SKM-1 (cell line): Measurements from ENCODE around the gene LRRN3.

Source experiments
- DNase-seq: peaks from one replicate; lab custom pipeline; 2025; ENCODE audit not compliant: unreplicated experiment; lab: John Stamatoyannopoulos, UW

The LRRN3 gene

DNA sequence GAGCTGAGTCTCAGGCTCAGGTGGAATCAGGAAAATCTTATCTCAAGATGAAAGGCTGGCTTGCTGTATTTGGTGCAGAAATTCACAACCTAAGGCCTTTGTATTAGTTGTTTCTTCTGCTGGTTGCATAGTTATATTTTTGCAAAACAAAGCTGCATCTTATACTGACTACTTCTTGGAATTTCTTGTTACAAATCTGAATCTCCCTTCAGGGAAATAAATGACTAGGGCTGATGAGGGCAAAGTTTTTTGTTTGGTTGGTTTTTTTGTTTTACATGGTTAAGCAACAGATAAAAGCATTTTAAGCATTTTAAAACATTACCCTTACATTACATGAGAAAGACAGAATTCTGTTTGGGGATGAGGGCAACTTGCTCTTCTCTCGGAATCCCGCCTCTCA is 13.9 kb upstream of the LRRN3 start:
- no peak for DNase-seq

GRCh38 chr7:111080495-111081105 is 10.3 kb upstream of the LRRN3 start:
- DNase-seq = no peak

DNA sequence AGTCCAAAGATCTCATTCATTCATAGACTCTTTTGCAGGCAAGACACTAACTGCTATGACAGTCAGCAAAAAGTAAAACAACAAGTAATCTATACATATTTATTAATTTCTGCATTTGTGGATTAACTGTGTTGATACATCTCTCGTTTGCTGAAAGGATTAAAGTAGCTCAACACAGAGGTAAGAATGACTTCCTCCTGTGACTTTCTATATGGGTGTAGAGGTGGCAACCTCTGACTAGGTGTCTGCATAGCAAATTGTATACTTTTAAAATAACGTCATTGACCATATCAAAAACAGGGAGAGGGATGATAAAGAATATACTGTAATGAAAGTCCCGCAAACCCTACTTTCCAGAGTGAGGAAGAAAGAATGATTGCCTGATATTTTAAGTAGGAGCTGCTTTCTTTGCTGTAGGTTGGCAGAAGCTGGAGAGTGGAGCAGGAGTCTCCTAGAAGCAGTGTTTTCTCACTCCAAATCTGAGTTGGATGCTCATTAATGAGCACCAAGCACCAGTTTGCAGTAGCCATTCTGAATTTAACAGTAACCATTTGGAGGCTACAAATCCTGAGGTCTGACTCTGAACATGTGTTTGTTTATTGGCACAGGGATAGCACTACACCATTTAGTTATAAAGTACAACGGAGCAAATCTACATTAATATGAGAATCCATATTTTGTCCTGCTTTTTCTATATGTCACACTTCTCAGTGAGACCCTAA is 9.2 kb upstream of the LRRN3 start:
- DNase-seq = no peak

DNA sequence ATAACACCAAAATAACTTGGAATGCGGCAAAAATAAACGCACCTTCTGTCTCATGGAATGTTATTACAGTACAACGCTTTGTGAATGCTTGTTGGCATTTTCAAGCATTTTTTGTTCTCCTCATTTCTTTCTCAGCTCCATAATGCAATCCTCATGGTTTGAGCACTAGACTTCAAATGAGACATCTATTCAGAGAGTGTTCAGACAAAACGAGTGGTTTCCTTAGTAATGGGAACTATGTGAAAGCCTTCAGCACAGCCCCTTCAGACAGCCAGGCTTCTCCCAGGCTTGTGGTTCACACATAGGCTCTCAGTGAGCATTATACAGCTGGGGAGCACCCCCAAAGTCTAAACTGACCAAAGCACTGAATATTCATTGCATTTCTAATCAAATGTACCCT is 8.6 kb upstream of the LRRN3 start:
- no peak for DNase-seq

- peak; percentile 76 for DNase-seq
These were observed 7.5 kb upstream of the LRRN3 start for GRCh38 chr7:111083413-111083812.

DNA sequence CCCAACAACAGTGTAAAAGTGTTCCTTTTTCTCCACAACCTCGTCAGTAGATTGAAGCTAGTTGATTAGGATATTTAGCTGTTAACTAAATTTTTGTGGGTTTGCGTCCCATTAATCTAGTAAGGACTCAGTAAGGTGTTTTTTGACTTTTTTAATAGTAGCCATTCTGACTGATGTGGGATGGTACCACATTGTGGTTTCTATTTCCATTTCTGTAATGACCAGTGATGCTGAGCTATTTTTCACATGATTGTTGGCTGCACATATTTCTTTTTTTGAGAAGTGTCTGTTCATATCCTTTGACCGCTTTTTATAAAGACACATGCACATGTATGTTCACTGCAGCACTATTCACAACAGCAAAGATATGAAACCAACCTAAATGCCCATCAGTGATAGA is 5.6 kb upstream of the LRRN3 start:
- DNase-seq = no peak

GRCh38 chr7:111086532-111086931 is 4.4 kb upstream of the LRRN3 start:
- no peak for DNase-seq

DNA sequence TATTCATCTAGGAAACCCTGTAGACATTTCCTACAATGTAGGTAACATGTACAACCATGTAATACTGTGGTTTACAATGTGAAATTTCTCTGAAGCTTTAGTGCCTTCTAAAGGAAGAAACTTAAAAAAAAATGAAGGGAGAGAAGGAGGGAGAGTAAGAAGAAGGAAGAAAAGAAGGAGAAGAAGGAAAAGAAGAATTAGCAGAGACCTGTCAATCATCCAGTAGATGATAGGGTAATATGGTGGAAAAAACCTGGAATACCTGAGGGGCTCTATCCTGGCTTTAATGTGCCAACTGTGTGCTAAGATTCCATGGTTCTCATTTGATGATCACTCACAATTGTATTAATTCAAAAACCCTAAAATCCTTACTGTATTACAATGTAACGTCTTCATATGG is 2.6 kb upstream of the LRRN3 start:
- DNase-seq = no peak

DNA sequence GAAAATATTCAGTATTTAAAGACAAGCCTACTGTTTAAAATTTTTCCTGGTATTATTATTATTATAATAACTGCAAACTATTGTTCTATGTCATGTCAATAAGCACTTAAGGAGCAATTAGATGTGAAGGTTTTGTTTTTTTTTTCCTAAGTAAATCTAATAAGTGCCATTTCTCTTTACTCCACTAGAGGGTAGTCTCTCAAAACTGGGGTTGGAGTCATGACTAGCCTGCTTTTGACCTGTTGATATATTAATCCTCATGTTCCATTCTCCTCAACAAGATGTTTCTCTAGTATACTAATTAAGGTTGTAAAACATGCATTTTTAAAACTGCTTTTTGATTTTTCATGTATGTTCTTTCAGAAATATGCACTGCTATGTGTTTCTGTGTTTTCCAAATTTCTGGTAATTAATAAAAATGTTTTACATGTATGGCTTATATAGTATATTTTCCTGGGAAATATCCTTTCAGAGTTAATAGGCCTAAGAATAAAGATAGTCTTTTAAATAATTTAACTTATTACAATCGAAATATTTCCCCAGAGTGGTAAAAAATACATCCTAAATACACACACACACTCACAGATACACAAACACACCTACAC is 1.0 kb upstream of the LRRN3 start:
- DNase-seq = peak; percentile 53

DNA sequence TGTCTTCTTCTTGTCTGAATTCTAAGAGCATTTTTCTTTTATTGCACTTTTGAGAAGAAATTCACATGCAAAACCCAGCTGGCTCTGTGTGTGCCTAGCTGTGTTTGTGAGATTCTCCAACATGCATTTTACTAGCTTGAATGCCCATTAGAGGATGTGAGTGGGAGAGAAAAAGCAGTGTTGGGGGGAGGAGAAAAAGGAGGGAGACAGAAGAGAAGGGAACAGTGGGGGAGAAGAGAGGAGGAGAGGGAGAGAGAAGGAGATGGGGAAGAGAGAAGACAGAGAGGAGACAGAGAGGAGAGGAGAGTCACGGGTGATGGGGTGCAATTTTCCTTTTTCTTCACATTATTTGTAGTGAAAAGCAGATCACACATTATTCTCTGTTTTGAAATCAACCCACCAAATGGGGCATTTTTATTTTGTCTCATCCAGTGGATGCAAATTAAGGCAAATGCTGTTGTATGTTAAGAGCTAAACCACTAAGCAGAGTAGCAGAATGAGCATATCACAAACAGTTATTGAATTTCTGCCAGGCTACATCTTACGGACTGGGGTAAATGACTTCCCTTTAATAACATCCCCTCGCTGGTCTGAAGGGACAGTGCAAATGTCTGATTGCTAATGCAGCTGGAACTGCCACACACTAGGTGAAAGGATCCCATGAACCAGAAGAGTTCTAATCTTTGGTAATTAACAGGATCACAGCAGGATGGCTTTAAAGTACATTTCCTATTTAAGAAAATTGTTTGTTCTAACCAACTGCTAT is 849 bp downstream of the LRRN3 start:
- DNase-seq = no peak

DNA sequence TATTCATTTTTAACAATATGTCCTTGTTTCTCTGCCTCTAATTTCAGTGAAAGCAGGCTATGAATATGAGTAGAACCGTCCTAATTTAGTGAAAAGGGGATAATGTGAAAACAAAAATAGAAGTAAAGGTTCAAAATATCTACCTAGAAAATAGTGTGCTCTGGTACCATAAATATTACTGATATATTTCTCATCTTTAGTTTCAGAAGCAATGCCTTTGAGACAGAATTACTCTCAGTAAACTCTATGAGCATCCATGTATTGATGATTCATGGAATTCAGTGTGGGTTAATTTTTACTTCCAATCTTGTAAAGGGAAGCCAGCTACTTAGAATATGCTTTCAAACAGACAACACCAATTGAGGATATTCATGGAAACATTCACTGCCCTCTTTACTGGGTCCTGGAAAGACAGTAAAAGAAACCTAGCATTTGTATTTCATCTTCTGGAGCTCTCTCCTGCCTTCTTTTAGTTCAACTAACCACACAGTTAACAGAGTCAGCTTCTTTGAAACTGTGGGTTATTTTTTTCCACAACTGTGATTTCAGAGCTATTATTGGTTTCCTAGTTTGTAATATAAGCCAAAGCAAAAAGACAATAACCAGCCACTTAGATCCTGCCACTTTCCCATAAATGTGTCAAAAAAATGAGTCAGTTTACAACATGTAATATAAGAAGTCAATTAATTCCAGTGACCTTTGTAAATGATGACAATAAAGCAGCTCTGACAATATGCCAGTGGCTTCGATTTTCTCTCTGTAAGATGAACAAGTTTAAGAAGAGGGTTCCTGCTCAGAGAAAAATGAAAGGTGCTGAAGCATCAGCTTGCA is 1.7 kb downstream of the LRRN3 start:
- no peak for DNase-seq

GRCh38 chr7:111093496-111093895 is 2.6 kb downstream of the LRRN3 start:
- DNase-seq = no peak

GRCh38 chr7:111094419-111094818 is 3.5 kb downstream of the LRRN3 start:
- DNase-seq = no peak

GRCh38 chr7:111096997-111097396 is 6.1 kb downstream of the LRRN3 start:
- DNase-seq = no peak

GRCh38 chr7:111098011-111098925 is 7.3 kb downstream of the LRRN3 start:
- no peak for DNase-seq

DNA sequence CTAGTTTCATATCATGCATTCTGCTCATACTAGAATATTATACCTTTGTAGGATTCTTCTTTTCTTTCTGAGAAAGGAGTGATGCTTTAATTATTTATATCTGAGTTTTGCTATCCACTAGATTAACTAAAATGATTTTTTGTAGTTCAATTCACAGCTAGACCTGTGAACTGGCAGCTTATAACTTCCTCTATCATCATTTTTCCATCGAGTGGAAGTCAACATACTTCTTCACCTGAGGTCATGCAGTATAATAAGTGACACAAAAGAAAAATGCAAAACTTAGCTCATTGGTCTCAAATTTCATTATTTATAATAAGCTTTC is 8.0 kb downstream of the LRRN3 start:
- no peak for DNase-seq

GRCh38 chr7:111101856-111102646 is 11.1 kb downstream of the LRRN3 start:
- no peak for DNase-seq

DNA sequence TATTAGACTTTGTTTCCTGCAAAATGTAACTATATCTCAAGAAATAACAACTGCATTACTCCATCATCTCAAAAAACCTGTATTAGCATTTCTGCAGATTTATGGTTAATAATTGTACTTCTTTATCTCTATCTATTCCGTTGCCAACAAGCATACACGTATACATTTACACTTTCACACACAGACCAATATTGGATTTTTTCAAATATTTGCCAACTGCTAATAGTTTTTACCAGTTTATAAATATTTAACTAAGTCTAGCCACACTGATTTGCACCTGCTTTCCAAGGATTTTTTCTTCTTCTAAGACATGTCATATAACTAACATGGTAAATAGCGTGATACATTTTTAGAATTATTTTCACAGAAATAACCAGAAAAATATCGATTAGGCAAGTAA is 12.2 kb downstream of the LRRN3 start:
- no peak for DNase-seq

- DNase-seq = no peak
These were observed 12.8 kb downstream of the LRRN3 start for GRCh38 chr7:111103678-111104274.
